BE2C (cell line): ENCODE measurements around the gene SF3A2.
"Not testable (repeated sequence)": the region's sequence is repeated elsewhere in the genome, so short reads cannot be mapped to it uniquely, and the experiment has no call there.

Experiments used
- DNase-seq: peaks from one replicate; pipeline ENCODE4 v3.0.0-alpha.2; 2020
- H3K27me3 ChIP-seq: fragments of 250-450 bp; sonication (Bioruptor Pico); 2 replicates; pipeline ENCODE4 v1.5.1; 2020; ENCODE audit warnings: mild to moderate bottlenecking
- H3K36me3 ChIP-seq: fragments of 250-450 bp; sonication (Bioruptor Pico); 2 replicates; pipeline ENCODE4 v1.5.1; 2020; ENCODE audit warnings: mild to moderate bottlenecking
- H3K4me1 ChIP-seq: fragments of 250-450 bp; sonication (Bioruptor Pico); 2 replicates; pipeline ENCODE4 v1.5.1; 2020
- H3K4me3 ChIP-seq: 2 replicates; pipeline ENCODE4 v1.5.1; 2011; ENCODE audit warnings: low read depth, low read length
- H3K9me3 ChIP-seq: fragments of 250-450 bp; sonication (Bioruptor Pico); 2 replicates; pipeline ENCODE4 v1.5.1; 2020
- CTCF ChIP-seq: IDR thresholded peaks from 2 replicates; pipeline ENCODE4 v1.5.1; 2012; ENCODE audit warnings: mild to moderate bottlenecking, low read depth, low read length

Gene SF3A2

GRCh38 chr19:2276429-2276986, 39.9 kb downstream of the SF3A2 start:
- peaks cover 7% of the 10 kb centered on the region for H3K4me1 ChIP-seq
- TF ChIP-seq CTCF, result no peak

GRCh38 chr19:2277138-2277537, 40.5 kb downstream of the SF3A2 start:
- DNase-seq, result no peak
- H3K4me1 ChIP-seq, result peaks cover 4% of the 10 kb centered on the region; the same call in 1 of the 2 replicates
- H3K36me3 ChIP-seq, result peaks cover 18% of the 10 kb centered on the region
- no peak for TF ChIP-seq CTCF
- no peaks in the 10 kb centered on the region for H3K27me3 ChIP-seq
- no peak overlapping the region for H3K4me3 ChIP-seq
- H3K9me3 ChIP-seq, result no peaks in the 10 kb centered on the region

More at GRCh38 chr19:2276429-2276986, 39.9 kb downstream of the SF3A2 start:
- Histone ChIP-seq H3K36me3 (peaks cover 24% of the 10 kb centered on the region), H3K27me3 (no peaks in the 10 kb centered on the region), H3K9me3 (no peaks in the 10 kb centered on the region), H3K4me3 (no peak overlapping the region)
- no peak for DNase-seq

- no peak for TF ChIP-seq CTCF
- H3K9me3 ChIP-seq, result no peaks in the 10 kb centered on the region
- no peak for DNase-seq
- no peaks in the 10 kb centered on the region for H3K4me1 ChIP-seq
- no peaks in the 10 kb centered on the region for H3K27me3 ChIP-seq
- peaks cover 8% of the 10 kb centered on the region for H3K36me3 ChIP-seq
- no peak overlapping the region for H3K4me3 ChIP-seq
Measured at GRCh38 chr19:2278459-2279158, 42.0 kb downstream of the SF3A2 start.

- no peaks in the 10 kb centered on the region for H3K36me3 ChIP-seq
- no peaks in the 10 kb centered on the region for H3K4me1 ChIP-seq
- no peak overlapping the region for H3K4me3 ChIP-seq
- H3K27me3 ChIP-seq, result peaks cover 3% of the 10 kb centered on the region; the same call in 1 of the 2 replicates
- H3K9me3 ChIP-seq, result no peaks in the 10 kb centered on the region
- TF ChIP-seq CTCF, result no peak
- no peak for DNase-seq
Measured at GRCh38 chr19:2280633-2281264, 44.1 kb downstream of the SF3A2 start.

GRCh38 chr19:2281265-2282061, 44.8 kb downstream of the SF3A2 start:
- DNase-seq, H3K27me3 ChIP-seq, H3K4me3 ChIP-seq, H3K9me3 ChIP-seq, H3K36me3 ChIP-seq, H3K4me1 ChIP-seq: not testable (repeated sequence)

GRCh38 chr19:2282062-2282861, 45.6 kb downstream of the SF3A2 start, which contains the start of gene PEAK3:
Gene PEAK3 (minus strand): TSS chr19:2282175. CDS start chr19:2280931, 1,244 bp downstream.
- Histone ChIP-seq H3K9me3 (no peaks in the 10 kb centered on the region), H3K36me3 (no peaks in the 10 kb centered on the region), H3K4me3 (no peak within 1 kb of the TSS), H3K27me3 (peaks cover 3% of the 10 kb centered on the region; the same call in 1 of the 2 replicates), H3K4me1 (no peaks in the 10 kb centered on the region)
- no peak for TF ChIP-seq CTCF
- DNase-seq, result no peak
